GM23338 (cell line): ENCODE data around the gene USH2A. TPM values are rescaled to one million over a fixed set of nuclear protein-coding genes. Genes with fewer than 3 reads are reported as not detected.

ENCODE experiments used
- ATAC-seq: fragments of 200-7000 bp; cut with Tn5 transposase; 3 replicates; pipeline ENCODE4 v1.9.1; 2020
- DNase-seq: peaks from one replicate; pipeline ENCODE4 v3.0.0-alpha.2; 2015; ENCODE audit warnings: low spot score
- H2AFZ ChIP-seq: fragments of 200-600 bp; sonication (generic); 2 replicates; pipeline ENCODE4 v1.8.0; 2016; ENCODE audit warnings: antibody characterized with exemption, mild to moderate bottlenecking, moderate library complexity
- H3F3A ChIP-seq: fragments of 200-600 bp; sonication (generic); replicated peaks from 2 replicates; pipeline ENCODE4 v1.8.0; 2017; ENCODE audit warnings: antibody characterized with exemption, mixed run types, low read depth
- H3K27ac ChIP-seq: fragments of 200-600 bp; sonication (generic); 2 replicates; pipeline ENCODE4 v1.6.1; 2016; ENCODE audit warnings: low read depth
- H3K27me3 ChIP-seq: fragments of 200-600 bp; sonication (generic); 2 replicates; pipeline ENCODE4 v1.8.0; 2016; ENCODE audit warnings: mild to moderate bottlenecking, mixed run types, moderate library complexity; ENCODE audit not compliant: insufficient read depth
- H3K36me3 ChIP-seq: fragments of 200-600 bp; sonication (generic); 2 replicates; pipeline ENCODE4 v1.8.0; 2016; ENCODE audit warnings: mild to moderate bottlenecking; ENCODE audit not compliant: insufficient read depth
- H3K4me1 ChIP-seq: fragments of 200-600 bp; sonication (generic); 2 replicates; pipeline ENCODE4 v1.8.0; 2016; ENCODE audit warnings: mild to moderate bottlenecking, moderate library complexity; ENCODE audit not compliant: insufficient read depth
- H3K4me2 ChIP-seq: fragments of 200-600 bp; sonication (generic); 2 replicates; pipeline ENCODE4 v1.7.1; 2017; ENCODE audit warnings: mixed run types
- H3K4me3 ChIP-seq: fragments of 200-600 bp; sonication (generic); 2 replicates; pipeline ENCODE4 v1.6.1; 2016; ENCODE audit warnings: mixed run types
- H3K79me2 ChIP-seq: fragments of 200-600 bp; sonication (generic); replicated peaks from 2 replicates; pipeline ENCODE4 v1.8.0; 2017; ENCODE audit warnings: mild to moderate bottlenecking; ENCODE audit not compliant: insufficient read depth
- H3K9me2 ChIP-seq: fragments of 200-600 bp; sonication (generic); 2 replicates; pipeline ENCODE4 v1.8.0; 2017; ENCODE audit not compliant: insufficient read depth
- H4K20me1 ChIP-seq: fragments of 200-600 bp; sonication (generic); replicated peaks from 2 replicates; pipeline ENCODE4 v1.8.0; 2017; ENCODE audit warnings: mild to moderate bottlenecking; ENCODE audit not compliant: insufficient read depth
- H3K27ac Mint-ChIP-seq: 2 replicates; pipeline ENCODE4 v1.8.0; 2020; ENCODE audit warnings: inconsistent platforms, mild to moderate bottlenecking, moderate library complexity, mixed read lengths
- H3K27me3 Mint-ChIP-seq: 3 replicates; pipeline ENCODE4 v1.8.0; 2022; ENCODE audit warnings: low read depth, mild to moderate bottlenecking, moderate library complexity, mixed read lengths, inconsistent platforms; ENCODE audit not compliant: insufficient read depth, poor library complexity
- H3K36me3 Mint-ChIP-seq: 3 replicates; pipeline ENCODE4 v1.8.0; 2021; ENCODE audit warnings: low read depth, mild to moderate bottlenecking, inconsistent platforms, moderate library complexity, mixed read lengths
- H3K4me1 Mint-ChIP-seq: 3 replicates; pipeline ENCODE4 v1.8.0; 2020; ENCODE audit warnings: mild to moderate bottlenecking, inconsistent platforms, mixed read lengths
- H3K4me3 Mint-ChIP-seq: 3 replicates; pipeline ENCODE4 v1.8.0; 2021; ENCODE audit warnings: moderate library complexity, mild to moderate bottlenecking, inconsistent platforms, mixed read lengths
- H3K9me3 Mint-ChIP-seq: 3 replicates; pipeline ENCODE4 v1.8.0; 2020; ENCODE audit warnings: moderate library complexity, mild to moderate bottlenecking, inconsistent platforms, mixed read lengths
- CREB1 ChIP-seq: fragments of 250-450 bp; sonication (Bioruptor Pico); IDR thresholded peaks from 2 replicates; pipeline ENCODE4 v1.5.0; 2020; ENCODE audit warnings: low read depth, mild to moderate bottlenecking, moderate library complexity
- CTCF ChIP-seq, 2 experiments: fragments of 200-600 bp in 1 of 2; sonication (generic) in 1 of 2; conservative IDR thresholded peaks; 2 replicates each; pipeline versions ENCODE4 v1.5.1 to v1.6.1; 2016 to 2017; ENCODE audit warnings: antibody characterized with exemption in 2 of 2, low read depth in 2 of 2, mild to moderate bottlenecking in 2 of 2, moderate library complexity in 1 of 2
- ETS1 ChIP-seq: IDR thresholded peaks from 2 replicates; pipeline ENCODE4 v1.6.1; 2016; ENCODE audit warnings: antibody characterized with exemption
- EZH2 ChIP-seq: fragments of 200-600 bp; sonication (generic); IDR thresholded peaks from one replicate; pipeline ENCODE4 v1.8.0; 2017; ENCODE audit warnings: antibody characterized with exemption, mild to moderate bottlenecking, low read depth; ENCODE audit not compliant: unreplicated experiment
- JUNB ChIP-seq: IDR thresholded peaks from one replicate; pipeline ENCODE4 v1.6.1; 2016; ENCODE audit warnings: antibody characterized with exemption; ENCODE audit not compliant: unreplicated experiment
- POLR2AphosphoS5 ChIP-seq: IDR thresholded peaks from 2 replicates; pipeline ENCODE4 v1.6.1; 2016; ENCODE audit warnings: antibody characterized with exemption, low read depth
- STAT1 ChIP-seq: IDR thresholded peaks from one replicate; pipeline ENCODE4 v1.6.1; 2016; ENCODE audit warnings: antibody characterized with exemption; ENCODE audit not compliant: unreplicated experiment
- ZNF114 ChIP-seq: fragments of 250-450 bp; sonication (Bioruptor Pico); IDR thresholded peaks from 2 replicates; pipeline ENCODE4 v1.5.0; 2020; ENCODE audit warnings: mild to moderate bottlenecking, moderate library complexity
- polyA plus RNA-seq: library from polyadenylated mRNA; unstranded; fragments of >200 nt; fragmentation: Nextera tagmentation; extraction: Ambion mirVana; gene quantifications from 2 replicates; pipeline ENCODE4 v1.2.1, GENCODE V29; 2016
- total RNA-seq: library from RNA; depleted of rRNA; stranded (reverse); fragments of >200 nt; shearing (Covaris generic); gene quantifications from 2 replicates; pipeline ENCODE4 v1.2.3, GENCODE V29; 2014
- TF ChIP-seq, protein P1 (sequence below): fragments of 250-450 bp; sonication (Bioruptor Pico); IDR thresholded peaks from 2 replicates; pipeline ENCODE4 v1.5.0; 2020; ENCODE audit warnings: mild to moderate bottlenecking, moderate library complexity
- TF ChIP-seq, protein P2 (sequence below): IDR thresholded peaks from one replicate; pipeline ENCODE4 v1.6.1; 2018; ENCODE audit warnings: antibody characterized with exemption; ENCODE audit not compliant: unreplicated experiment

USH2A gene
- total and polyA plus RNA-seq, 2 experiments from 2014 or later = 0.03 TPM

DNA sequence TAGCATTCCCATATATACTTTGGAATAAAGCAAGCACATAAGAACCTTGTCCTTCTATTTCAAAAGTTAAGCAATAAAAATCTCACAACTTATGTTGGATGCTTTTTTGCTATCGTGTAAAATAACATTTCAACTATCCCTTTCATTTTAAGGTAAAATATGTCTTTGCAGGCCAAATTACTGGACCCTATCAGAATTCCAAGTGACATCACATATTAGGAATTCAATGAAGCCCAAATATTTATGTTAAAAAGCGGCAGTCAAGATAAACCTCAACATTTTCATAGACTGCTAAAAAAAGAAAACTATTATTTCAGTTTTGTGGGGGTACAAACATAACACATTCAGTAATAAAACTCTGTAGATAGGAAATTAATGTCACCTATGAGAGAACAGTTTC, 604.1 kb downstream of the USH2A start (continued):
- TF ChIP-seq, protein P1, sequence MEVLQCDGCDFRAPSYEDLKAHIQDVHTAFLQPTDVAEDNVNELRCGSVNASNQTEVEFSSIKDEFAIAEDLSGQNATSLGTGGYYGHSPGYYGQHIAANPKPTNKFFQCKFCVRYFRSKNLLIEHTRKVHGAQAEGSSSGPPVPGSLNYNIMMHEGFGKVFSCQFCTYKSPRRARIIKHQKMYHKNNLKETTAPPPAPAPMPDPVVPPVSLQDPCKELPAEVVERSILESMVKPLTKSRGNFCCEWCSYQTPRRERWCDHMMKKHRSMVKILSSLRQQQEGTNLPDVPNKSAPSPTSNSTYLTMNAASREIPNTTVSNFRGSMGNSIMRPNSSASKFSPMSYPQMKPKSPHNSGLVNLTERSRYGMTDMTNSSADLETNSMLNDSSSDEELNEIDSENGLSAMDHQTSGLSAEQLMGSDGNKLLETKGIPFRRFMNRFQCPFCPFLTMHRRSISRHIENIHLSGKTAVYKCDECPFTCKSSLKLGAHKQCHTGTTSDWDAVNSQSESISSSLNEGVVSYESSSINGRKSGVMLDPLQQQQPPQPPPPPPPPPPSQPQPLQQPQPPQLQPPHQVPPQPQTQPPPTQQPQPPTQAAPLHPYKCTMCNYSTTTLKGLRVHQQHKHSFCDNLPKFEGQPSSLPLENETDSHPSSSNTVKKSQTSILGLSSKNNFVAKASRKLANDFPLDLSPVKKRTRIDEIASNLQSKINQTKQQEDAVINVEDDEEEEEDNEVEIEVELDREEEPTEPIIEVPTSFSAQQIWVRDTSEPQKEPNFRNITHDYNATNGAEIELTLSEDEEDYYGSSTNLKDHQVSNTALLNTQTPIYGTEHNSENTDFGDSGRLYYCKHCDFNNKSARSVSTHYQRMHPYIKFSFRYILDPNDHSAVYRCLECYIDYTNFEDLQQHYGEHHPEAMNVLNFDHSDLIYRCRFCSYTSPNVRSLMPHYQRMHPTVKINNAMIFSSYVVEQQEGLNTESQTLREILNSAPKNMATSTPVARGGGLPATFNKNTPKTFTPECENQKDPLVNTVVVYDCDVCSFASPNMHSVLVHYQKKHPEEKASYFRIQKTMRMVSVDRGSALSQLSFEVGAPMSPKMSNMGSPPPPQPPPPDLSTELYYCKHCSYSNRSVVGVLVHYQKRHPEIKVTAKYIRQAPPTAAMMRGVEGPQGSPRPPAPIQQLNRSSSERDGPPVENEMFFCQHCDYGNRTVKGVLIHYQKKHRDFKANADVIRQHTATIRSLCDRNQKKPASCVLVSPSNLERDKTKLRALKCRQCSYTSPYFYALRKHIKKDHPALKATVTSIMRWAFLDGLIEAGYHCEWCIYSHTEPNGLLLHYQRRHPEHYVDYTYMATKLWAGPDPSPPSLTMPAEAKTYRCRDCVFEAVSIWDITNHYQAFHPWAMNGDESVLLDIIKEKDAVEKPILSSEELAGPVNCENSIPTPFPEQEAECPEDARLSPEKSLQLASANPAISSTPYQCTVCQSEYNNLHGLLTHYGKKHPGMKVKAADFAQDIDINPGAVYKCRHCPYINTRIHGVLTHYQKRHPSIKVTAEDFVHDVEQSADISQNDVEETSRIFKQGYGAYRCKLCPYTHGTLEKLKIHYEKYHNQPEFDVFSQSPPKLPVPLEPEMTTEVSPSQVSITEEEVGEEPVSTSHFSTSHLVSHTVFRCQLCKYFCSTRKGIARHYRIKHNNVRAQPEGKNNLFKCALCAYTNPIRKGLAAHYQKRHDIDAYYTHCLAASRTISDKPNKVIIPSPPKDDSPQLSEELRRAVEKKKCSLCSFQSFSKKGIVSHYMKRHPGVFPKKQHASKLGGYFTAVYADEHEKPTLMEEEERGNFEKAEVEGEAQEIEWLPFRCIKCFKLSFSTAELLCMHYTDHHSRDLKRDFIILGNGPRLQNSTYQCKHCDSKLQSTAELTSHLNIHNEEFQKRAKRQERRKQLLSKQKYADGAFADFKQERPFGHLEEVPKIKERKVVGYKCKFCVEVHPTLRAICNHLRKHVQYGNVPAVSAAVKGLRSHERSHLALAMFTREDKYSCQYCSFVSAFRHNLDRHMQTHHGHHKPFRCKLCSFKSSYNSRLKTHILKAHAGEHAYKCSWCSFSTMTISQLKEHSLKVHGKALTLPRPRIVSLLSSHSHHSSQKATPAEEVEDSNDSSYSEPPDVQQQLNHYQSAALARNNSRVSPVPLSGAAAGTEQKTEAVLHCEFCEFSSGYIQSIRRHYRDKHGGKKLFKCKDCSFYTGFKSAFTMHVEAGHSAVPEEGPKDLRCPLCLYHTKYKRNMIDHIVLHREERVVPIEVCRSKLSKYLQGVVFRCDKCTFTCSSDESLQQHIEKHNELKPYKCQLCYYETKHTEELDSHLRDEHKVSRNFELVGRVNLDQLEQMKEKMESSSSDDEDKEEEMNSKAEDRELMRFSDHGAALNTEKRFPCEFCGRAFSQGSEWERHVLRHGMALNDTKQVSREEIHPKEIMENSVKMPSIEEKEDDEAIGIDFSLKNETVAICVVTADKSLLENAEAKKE (CRISPR knock-in tag) = no peak
- TF ChIP-seq POLR2AphosphoS5 = no peak
- TF ChIP-seq CREB1 (CRISPR knock-in tag) = no peak
- no peak for TF ChIP-seq STAT1
- TF ChIP-seq, protein P2, sequence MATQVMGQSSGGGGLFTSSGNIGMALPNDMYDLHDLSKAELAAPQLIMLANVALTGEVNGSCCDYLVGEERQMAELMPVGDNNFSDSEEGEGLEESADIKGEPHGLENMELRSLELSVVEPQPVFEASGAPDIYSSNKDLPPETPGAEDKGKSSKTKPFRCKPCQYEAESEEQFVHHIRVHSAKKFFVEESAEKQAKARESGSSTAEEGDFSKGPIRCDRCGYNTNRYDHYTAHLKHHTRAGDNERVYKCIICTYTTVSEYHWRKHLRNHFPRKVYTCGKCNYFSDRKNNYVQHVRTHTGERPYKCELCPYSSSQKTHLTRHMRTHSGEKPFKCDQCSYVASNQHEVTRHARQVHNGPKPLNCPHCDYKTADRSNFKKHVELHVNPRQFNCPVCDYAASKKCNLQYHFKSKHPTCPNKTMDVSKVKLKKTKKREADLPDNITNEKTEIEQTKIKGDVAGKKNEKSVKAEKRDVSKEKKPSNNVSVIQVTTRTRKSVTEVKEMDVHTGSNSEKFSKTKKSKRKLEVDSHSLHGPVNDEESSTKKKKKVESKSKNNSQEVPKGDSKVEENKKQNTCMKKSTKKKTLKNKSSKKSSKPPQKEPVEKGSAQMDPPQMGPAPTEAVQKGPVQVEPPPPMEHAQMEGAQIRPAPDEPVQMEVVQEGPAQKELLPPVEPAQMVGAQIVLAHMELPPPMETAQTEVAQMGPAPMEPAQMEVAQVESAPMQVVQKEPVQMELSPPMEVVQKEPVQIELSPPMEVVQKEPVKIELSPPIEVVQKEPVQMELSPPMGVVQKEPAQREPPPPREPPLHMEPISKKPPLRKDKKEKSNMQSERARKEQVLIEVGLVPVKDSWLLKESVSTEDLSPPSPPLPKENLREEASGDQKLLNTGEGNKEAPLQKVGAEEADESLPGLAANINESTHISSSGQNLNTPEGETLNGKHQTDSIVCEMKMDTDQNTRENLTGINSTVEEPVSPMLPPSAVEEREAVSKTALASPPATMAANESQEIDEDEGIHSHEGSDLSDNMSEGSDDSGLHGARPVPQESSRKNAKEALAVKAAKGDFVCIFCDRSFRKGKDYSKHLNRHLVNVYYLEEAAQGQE = no peak

DNA sequence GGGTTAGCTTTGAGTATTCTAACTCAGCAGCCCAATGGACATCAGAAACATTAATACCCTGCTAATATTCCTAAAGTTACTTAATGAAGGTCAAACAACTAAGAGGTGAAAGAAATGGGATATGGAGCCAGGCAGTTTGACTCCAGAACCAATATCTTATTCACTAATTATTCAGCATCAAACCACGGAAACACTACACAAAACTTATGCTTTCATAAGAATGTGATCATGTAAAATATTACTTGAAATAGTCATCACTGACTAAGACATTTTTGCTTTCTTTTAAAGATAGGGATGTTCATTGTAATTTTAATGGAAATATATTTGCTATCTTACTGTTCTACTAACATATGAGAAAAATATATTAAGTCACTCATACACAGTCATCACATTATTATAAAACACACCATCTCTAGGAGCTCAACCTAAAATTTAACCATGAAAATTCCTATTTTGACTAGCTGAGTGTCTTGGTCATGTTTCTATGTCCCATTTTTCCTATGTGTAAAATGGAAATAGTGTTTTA, 615.3 kb downstream of the USH2A start:
- H3K27me3 Mint-ChIP-seq = no peaks in the 10 kb centered on the region
- Histone ChIP-seq H3K4me3 (no peak overlapping the region), H2AFZ (no peak overlapping the region)
- TF ChIP-seq CTCF (conservative IDR thresholded peaks at IDR 0.05; ENCODE audit: low read depth in 2 of 2) (no peak), JUNB (no peak), EZH2 (no peak), ZNF114 (CRISPR knock-in tag) (no peak), ETS1 (no peak)

More for the DNA sequence above, 615.3 kb downstream of the USH2A start:
- Histone ChIP-seq H3K36me3 (no peaks in the 10 kb centered on the region), H3K4me2 (no peak overlapping the region), H3F3A (no peaks in the 10 kb centered on the region), H3K27me3 (no peaks in the 10 kb centered on the region), H4K20me1 (no peaks in the 10 kb centered on the region), H3K9me2 (no peaks in the 10 kb centered on the region), H3K79me2 (no peaks in the 10 kb centered on the region), H3K4me1 (peaks cover 4% of the 10 kb centered on the region; the same call in 1 of the 2 replicates), H3K27ac (no peak overlapping the region)
- peaks cover 7% of the 10 kb centered on the region; the same call in 2 of the 3 replicates for H3K36me3 Mint-ChIP-seq
- H3K4me3 Mint-ChIP-seq = no peak overlapping the region
- H3K4me1 Mint-ChIP-seq = peaks cover 5% of the 10 kb centered on the region; the same call in 2 of the 3 replicates
- H3K27ac Mint-ChIP-seq = no peak overlapping the region
- no peak for DNase-seq
- ATAC-seq = no peak
- H3K9me3 Mint-ChIP-seq = peaks cover 19% of the 10 kb centered on the region
